C4-2B (cell line): ENCODE measurements around the gene DLGAP1.

ENCODE experiments used
- H3K27ac ChIP-seq: fragments of 450-650 bp; 2 replicates; pipeline ENCODE4 v1.5.1; 2017
- CTCF ChIP-seq: fragments of 450-650 bp; conservative IDR thresholded peaks from 2 replicates; pipeline ENCODE4 v1.5.1; 2017; ENCODE audit warnings: mild to moderate bottlenecking
- ZFX ChIP-seq: fragments of 450-650 bp; IDR thresholded peaks from 2 replicates; pipeline ENCODE4 v1.6.1; 2017

The DLGAP1 gene

GRCh38 chr18:4204438-4204720, 250.7 kb downstream of the DLGAP1 start:
- no peak overlapping the region for H3K27ac ChIP-seq
- no peak for TF ChIP-seq ZFX

- H3K27ac ChIP-seq = no peak overlapping the region
- TF ChIP-seq CTCF (no peak), ZFX (no peak)
Observed at GRCh38 chr18:4203568-4204437, 251.3 kb downstream of the DLGAP1 start.

GRCh38 chr18:4200399-4200798, 254.7 kb downstream of the DLGAP1 start:
- H3K27ac ChIP-seq = no peak overlapping the region
- TF ChIP-seq CTCF = no peak
- no peak for TF ChIP-seq ZFX

- H3K27ac ChIP-seq = no peak overlapping the region
- no peak for TF ChIP-seq ZFX
- TF ChIP-seq CTCF = no peak
Observed at GRCh38 chr18:4198956-4199355, 256.2 kb downstream of the DLGAP1 start.

- H3K27ac ChIP-seq = no peak overlapping the region
- TF ChIP-seq CTCF = no peak
- no peak for TF ChIP-seq ZFX
Observed at GRCh38 chr18:4196351-4196750, 258.8 kb downstream of the DLGAP1 start.

- no peak overlapping the region for H3K27ac ChIP-seq
- TF ChIP-seq ZFX (no peak), CTCF (no peak)
Observed at GRCh38 chr18:4193086-4193485, 262.0 kb downstream of the DLGAP1 start.

- H3K27ac ChIP-seq = no peak overlapping the region
- TF ChIP-seq CTCF = peak; percentile 38
- TF ChIP-seq ZFX = no peak
Observed at GRCh38 chr18:4181882-4182568, 273.1 kb downstream of the DLGAP1 start.

GRCh38 chr18:4181086-4181485, 274.0 kb downstream of the DLGAP1 start:
- TF ChIP-seq ZFX (no peak), CTCF (no peak)

More at GRCh38 chr18:4181086-4181485, 274.0 kb downstream of the DLGAP1 start:
- no peak overlapping the region for H3K27ac ChIP-seq
